ENCODE measurements around the gene OLFML2A.
"Not testable (repeated sequence)": the region's sequence is repeated elsewhere in the genome, so short reads cannot be mapped to it uniquely, and the experiment has no call there.

OLFML2A gene

GRCh38 chr9:124771021-124771866, 5.7 kb upstream of the OLFML2A start, which contains the start of gene NR6A1:
NR6A1 (minus strand) TSS chr9:124771311.
- peak within 1 kb of the TSS in 1 of 2 experiments; percentile 43 for H3K18ac ChIP-seq (ENCODE audit: low read depth in 1 of 2, low read length in 2 of 2)
- H3K9me3 ChIP-seq (ENCODE audit: control insufficient read depth, low read length), result no peaks in the 10 kb centered on the region
- under 1% methylated on average over 62 of the region's 82 CpGs for WGBS

GRCh38 chr9:124771867-124772679, 4.9 kb upstream of the OLFML2A start:
- Histone ChIP-seq H3K9me3 (ENCODE audit: control insufficient read depth, low read length) (no peaks in the 10 kb centered on the region), H3K36me3 (ENCODE audit: control insufficient read depth in 1 of 2, insufficient read depth in 2 of 2, low read depth in 1 of 2, low read length in 2 of 2) (no peaks in the 10 kb centered on the region), H3K4me2 (ENCODE audit: low read length, poor library complexity, severe bottlenecking) (peak overlapping the region; percentile 69), H3K4ac (ENCODE audit: low read depth in 1 of 2, low read length in 2 of 2) (no peak overlapping the region), H3K9ac (ENCODE audit: low read length) (peak overlapping the region; percentile 93), H2AK5ac (ENCODE audit: low read length, severe bottlenecking) (no peak overlapping the region), H4K8ac (ENCODE audit: low read length) (no peak overlapping the region), H3K14ac (ENCODE audit: low read length in 2 of 2) (no peak overlapping the region), H3K18ac (ENCODE audit: low read depth in 1 of 2, low read length in 2 of 2) (no peak overlapping the region), H2BK12ac (ENCODE audit: low read length in 2 of 2) (no peak overlapping the region), H3K23ac (ENCODE audit: low read length in 2 of 2) (no peak overlapping the region), H2BK5ac (ENCODE audit: low read depth, low read length, poor library complexity, severe bottlenecking) (no peak overlapping the region), H3K4me1 (ENCODE audit: control insufficient read depth, insufficient read depth, low read depth, low read length) (peaks cover 17% of the 10 kb centered on the region), H2BK120ac (ENCODE audit: low read depth, low read length) (no peak overlapping the region), H3K4me3 (ENCODE audit: insufficient read depth in 1 of 2, low read depth in 1 of 2, low read length in 2 of 2) (peak overlapping the region in 1 of 2 experiments; percentile 86), H3K27me3 (ENCODE audit: control insufficient read depth in 1 of 2, insufficient read depth in 1 of 2, low read length in 2 of 2) (peaks cover 16 to 33% of the 10 kb centered on the region in 2 experiments), H2AFZ (ENCODE audit: low read depth, low read length) (no peak overlapping the region), H3K79me1 (replicated peaks; ENCODE audit: low read length, poor library complexity, severe bottlenecking) (peaks cover 16% of the 10 kb centered on the region), H4K91ac (ENCODE audit: low read length) (no peak overlapping the region), H2BK15ac (ENCODE audit: low read depth, poor library complexity, severe bottlenecking) (no peak overlapping the region), H3K27ac (ENCODE audit: low read length, poor library complexity, severe bottlenecking) (no peak overlapping the region)
- DNase-seq, result peak; percentile 81
- 28% methylated on average over 38 of the region's 39 CpGs for WGBS

More at GRCh38 chr9:124771021-124771866, 5.7 kb upstream of the OLFML2A start, which contains the start of gene NR6A1:
- Histone ChIP-seq H3K4me1 (ENCODE audit: control insufficient read depth, insufficient read depth, low read depth, low read length) (peaks cover 12% of the 10 kb centered on the region), H2BK12ac (ENCODE audit: low read length in 2 of 2) (peak within 1 kb of the TSS in 1 of 2 experiments; percentile 82), H3K36me3 (ENCODE audit: control insufficient read depth in 1 of 2, insufficient read depth in 2 of 2, low read depth in 1 of 2, low read length in 2 of 2) (no peaks in the 10 kb centered on the region), H2BK15ac (ENCODE audit: low read depth, poor library complexity, severe bottlenecking) (no peak within 1 kb of the TSS), H2AK5ac (ENCODE audit: low read length, severe bottlenecking) (no peak within 1 kb of the TSS), H2BK5ac (ENCODE audit: low read depth, low read length, poor library complexity, severe bottlenecking) (no peak within 1 kb of the TSS), H2AFZ (ENCODE audit: low read depth, low read length) (peak within 1 kb of the TSS; percentile 90), H3K14ac (ENCODE audit: low read length in 2 of 2) (peak within 1 kb of the TSS in 1 of 2 experiments; percentile 75), H3K27me3 (ENCODE audit: control insufficient read depth in 1 of 2, insufficient read depth in 1 of 2, low read length in 2 of 2) (peaks cover 16 to 42% of the 10 kb centered on the region in 2 experiments), H4K8ac (ENCODE audit: low read length) (no peak within 1 kb of the TSS), H3K4me3 (ENCODE audit: insufficient read depth in 1 of 2, low read depth in 1 of 2, low read length in 2 of 2) (peak within 1 kb of the TSS; percentile 86 to 90), H3K27ac (ENCODE audit: low read length, poor library complexity, severe bottlenecking) (peak within 1 kb of the TSS; percentile 77), H3K4ac (ENCODE audit: low read depth in 1 of 2, low read length in 2 of 2) (peak within 1 kb of the TSS in 1 of 2 experiments; percentile 45), H3K79me1 (replicated peaks; ENCODE audit: low read length, poor library complexity, severe bottlenecking) (peaks cover 15% of the 10 kb centered on the region), H3K4me2 (ENCODE audit: low read length, poor library complexity, severe bottlenecking) (peak within 1 kb of the TSS; percentile 99), H3K9ac (ENCODE audit: low read length) (peak within 1 kb of the TSS; percentile 93), H2BK120ac (ENCODE audit: low read depth, low read length) (no peak within 1 kb of the TSS), H3K23ac (ENCODE audit: low read length in 2 of 2) (peak within 1 kb of the TSS in 1 of 2 experiments; percentile 93), H4K91ac (ENCODE audit: low read length) (no peak within 1 kb of the TSS)
- DNase-seq, result peak; percentile 98

- peaks cover 22% of the 10 kb centered on the region for H3K4me1 ChIP-seq (ENCODE audit: control insufficient read depth, insufficient read depth, low read depth, low read length)
- not testable (repeated sequence) for H3K14ac ChIP-seq (ENCODE audit: low read length in 2 of 2)
- 96% methylated on average over 15 of the region's 15 CpGs for WGBS
Measured at GRCh38 chr9:124772877-124773276, 4.1 kb upstream of the OLFML2A start.

More at GRCh38 chr9:124772877-124773276, 4.1 kb upstream of the OLFML2A start:
- not testable (repeated sequence) for H4K8ac ChIP-seq (ENCODE audit: low read length); H3K18ac ChIP-seq (ENCODE audit: low read depth in 1 of 2, low read length in 2 of 2); H3K4me2 ChIP-seq (ENCODE audit: low read length, poor library complexity, severe bottlenecking); H3K4me3 ChIP-seq (ENCODE audit: insufficient read depth in 1 of 2, low read depth in 1 of 2, low read length in 2 of 2); H2AK5ac ChIP-seq (ENCODE audit: low read length, severe bottlenecking); H4K91ac ChIP-seq (ENCODE audit: low read length); H3K23ac ChIP-seq (ENCODE audit: low read length in 2 of 2); H2BK15ac ChIP-seq (ENCODE audit: low read depth, poor library complexity, severe bottlenecking); H3K27ac ChIP-seq (ENCODE audit: low read length, poor library complexity, severe bottlenecking); H2BK5ac ChIP-seq (ENCODE audit: low read depth, low read length, poor library complexity, severe bottlenecking); H2BK120ac ChIP-seq (ENCODE audit: low read depth, low read length); H3K36me3 ChIP-seq (ENCODE audit: control insufficient read depth in 1 of 2, insufficient read depth in 2 of 2, low read depth in 1 of 2, low read length in 2 of 2); H3K4ac ChIP-seq (ENCODE audit: low read depth in 1 of 2, low read length in 2 of 2); H2AFZ ChIP-seq (ENCODE audit: low read depth, low read length); H3K9me3 ChIP-seq (ENCODE audit: control insufficient read depth, low read length); DNase-seq; H2BK12ac ChIP-seq (ENCODE audit: low read length in 2 of 2)
- H3K27me3 ChIP-seq (ENCODE audit: control insufficient read depth in 1 of 2, insufficient read depth in 1 of 2, low read length in 2 of 2), result peaks cover 16 to 25% of the 10 kb centered on the region in 2 experiments
- peak overlapping the region; percentile 93 for H3K9ac ChIP-seq (ENCODE audit: low read length)
- peaks cover 15% of the 10 kb centered on the region for H3K79me1 ChIP-seq (replicated peaks; ENCODE audit: low read length, poor library complexity, severe bottlenecking)
